MM.1S (cell line): ENCODE data around the gene ZNF697.

Experiments
- DNase-seq: peaks from one replicate; pipeline ENCODE4 v3.0.0-alpha.2; 2015
- H2AFZ ChIP-seq: fragments of 300-600 bp; sonication (generic); 2 replicates; pipeline ENCODE4 v1.6.0; 2016; ENCODE audit warnings: antibody characterized with exemption, low read length
- H3F3A ChIP-seq: fragments of 300-600 bp; sonication (generic); 2 replicates; pipeline ENCODE4 v1.6.1; 2016; ENCODE audit warnings: mild to moderate bottlenecking, antibody characterized with exemption, low read length, moderate library complexity, mixed read lengths; ENCODE audit not compliant: insufficient read depth
- H3K27ac ChIP-seq: fragments of 300-600 bp; sonication (generic); 2 replicates; pipeline ENCODE4 v1.5.1; 2016; ENCODE audit warnings: mild to moderate bottlenecking, low read length
- H3K27me3 ChIP-seq: fragments of 300-600 bp; sonication (generic); replicated peaks from 2 replicates; pipeline ENCODE4 v1.6.0; 2016; ENCODE audit warnings: low read length; ENCODE audit not compliant: insufficient read depth
- H3K36me3 ChIP-seq: fragments of 300-600 bp; sonication (generic); replicated peaks from 2 replicates; pipeline ENCODE4 v1.6.1; 2016; ENCODE audit warnings: mild to moderate bottlenecking, low read length, mixed read lengths; ENCODE audit not compliant: insufficient read depth
- H3K4me1 ChIP-seq: fragments of 300-600 bp; sonication (generic); 2 replicates; pipeline ENCODE4 v1.6.1; 2016; ENCODE audit warnings: low read length, mixed read lengths
- H3K4me2 ChIP-seq: fragments of 300-600 bp; sonication (generic); 2 replicates; pipeline ENCODE4 v1.6.0; 2016; ENCODE audit warnings: low read depth, low read length
- H3K4me3 ChIP-seq: fragments of 300-600 bp; sonication (generic); 2 replicates; pipeline ENCODE4 v1.5.1; 2016; ENCODE audit warnings: low read length, mixed read lengths
- H3K79me2 ChIP-seq: fragments of 300-600 bp; sonication (generic); 2 replicates; pipeline ENCODE4 v1.6.1; 2016; ENCODE audit warnings: mixed run types, low read length, mixed read lengths
- H3K9ac ChIP-seq: fragments of 300-600 bp; sonication (generic); 2 replicates; pipeline ENCODE4 v1.6.1; 2016; ENCODE audit warnings: low read length, mixed read lengths
- H3K9me2 ChIP-seq: fragments of 300-600 bp; sonication (generic); replicated peaks from 2 replicates; pipeline ENCODE4 v1.6.1; 2016; ENCODE audit warnings: mild to moderate bottlenecking, low read length, mixed read lengths; ENCODE audit not compliant: insufficient read depth
- H3K9me3 ChIP-seq: fragments of 300-600 bp; sonication (generic); replicated peaks from 2 replicates; pipeline ENCODE4 v1.6.1; 2016; ENCODE audit warnings: mild to moderate bottlenecking, low read length, mixed read lengths; ENCODE audit not compliant: insufficient read depth
- H4K20me1 ChIP-seq: fragments of 300-600 bp; sonication (generic); 2 replicates; pipeline ENCODE4 v1.6.1; 2016; ENCODE audit warnings: mild to moderate bottlenecking, low read length, moderate library complexity, mixed read lengths; ENCODE audit not compliant: insufficient read depth
- EZH2 ChIP-seq: fragments of 300-600 bp; sonication (generic); optimal IDR thresholded peaks from 2 replicates; pipeline ENCODE3; 2017; ENCODE audit warnings: low read depth, mild to moderate bottlenecking, antibody characterized with exemption, low read length, mixed read lengths
- EZH2phosphoT487 ChIP-seq: fragments of 300-600 bp; sonication (generic); IDR thresholded peaks from 2 replicates; pipeline ENCODE4 v1.6.1; 2018; ENCODE audit warnings: antibody characterized with exemption, low read length
- TF ChIP-seq, protein P1 (sequence below): fragments of 300-600 bp; sonication (generic); IDR thresholded peaks from 2 replicates; pipeline ENCODE4 v1.5.1; 2016; ENCODE audit warnings: antibody characterized with exemption, low read length, mixed read lengths

ZNF697 gene

DNA sequence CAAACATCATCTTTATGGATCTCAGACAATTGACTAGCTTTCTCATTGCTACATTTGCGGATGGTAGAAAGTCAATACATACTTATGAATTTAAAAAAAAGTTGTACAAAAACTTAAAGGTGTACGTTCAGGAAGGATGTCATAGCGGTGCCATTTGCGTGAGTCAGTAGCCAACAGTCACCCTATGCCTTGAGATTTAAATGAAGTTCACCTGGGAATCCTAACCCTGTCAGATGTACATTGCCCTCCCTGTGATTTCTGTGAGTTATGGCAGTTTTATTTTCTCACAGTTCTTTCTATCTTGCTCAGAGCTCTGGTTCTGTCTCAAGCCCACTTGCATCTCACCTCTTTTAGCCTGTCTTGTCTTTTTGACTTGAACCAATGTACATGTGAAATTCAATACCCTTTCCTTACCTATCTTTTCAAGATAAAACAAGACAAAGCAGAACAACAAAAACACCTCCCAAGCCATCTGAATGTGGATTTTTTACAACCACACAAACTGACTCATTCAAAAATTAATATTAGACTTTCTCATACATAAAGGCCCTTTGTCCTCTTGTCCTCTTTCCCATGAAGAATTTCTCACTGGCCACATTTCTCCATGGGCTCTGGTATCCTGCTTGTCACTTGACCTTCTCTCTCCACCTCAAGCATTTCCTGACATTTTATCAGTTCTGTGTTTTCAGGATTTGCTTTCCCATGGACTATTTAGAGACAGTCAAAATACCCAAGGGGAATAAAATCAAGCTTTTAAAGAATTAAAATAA is 25.3 kb upstream of the ZNF697 start:
- no peaks in the 10 kb centered on the region for H3K9me2 ChIP-seq
- peaks cover 20% of the 10 kb centered on the region for H3K4me1 ChIP-seq
- H3K79me2 ChIP-seq = no peaks in the 10 kb centered on the region
- no peak overlapping the region for H2AFZ ChIP-seq
- H4K20me1 ChIP-seq = no peaks in the 10 kb centered on the region
- H3K27ac ChIP-seq = no peak overlapping the region
- no peaks in the 10 kb centered on the region for H3F3A ChIP-seq
- DNase-seq = no peak
- no peak overlapping the region for H3K9ac ChIP-seq
- H3K4me2 ChIP-seq = no peak overlapping the region
- H3K27me3 ChIP-seq = no peaks in the 10 kb centered on the region
- H3K4me3 ChIP-seq = no peak overlapping the region
- no peaks in the 10 kb centered on the region for H3K9me3 ChIP-seq
- H3K36me3 ChIP-seq = no peaks in the 10 kb centered on the region
- no peak for TF ChIP-seq EZH2phosphoT487
- TF ChIP-seq, protein P1, sequence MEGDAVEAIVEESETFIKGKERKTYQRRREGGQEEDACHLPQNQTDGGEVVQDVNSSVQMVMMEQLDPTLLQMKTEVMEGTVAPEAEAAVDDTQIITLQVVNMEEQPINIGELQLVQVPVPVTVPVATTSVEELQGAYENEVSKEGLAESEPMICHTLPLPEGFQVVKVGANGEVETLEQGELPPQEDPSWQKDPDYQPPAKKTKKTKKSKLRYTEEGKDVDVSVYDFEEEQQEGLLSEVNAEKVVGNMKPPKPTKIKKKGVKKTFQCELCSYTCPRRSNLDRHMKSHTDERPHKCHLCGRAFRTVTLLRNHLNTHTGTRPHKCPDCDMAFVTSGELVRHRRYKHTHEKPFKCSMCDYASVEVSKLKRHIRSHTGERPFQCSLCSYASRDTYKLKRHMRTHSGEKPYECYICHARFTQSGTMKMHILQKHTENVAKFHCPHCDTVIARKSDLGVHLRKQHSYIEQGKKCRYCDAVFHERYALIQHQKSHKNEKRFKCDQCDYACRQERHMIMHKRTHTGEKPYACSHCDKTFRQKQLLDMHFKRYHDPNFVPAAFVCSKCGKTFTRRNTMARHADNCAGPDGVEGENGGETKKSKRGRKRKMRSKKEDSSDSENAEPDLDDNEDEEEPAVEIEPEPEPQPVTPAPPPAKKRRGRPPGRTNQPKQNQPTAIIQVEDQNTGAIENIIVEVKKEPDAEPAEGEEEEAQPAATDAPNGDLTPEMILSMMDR = no peak
- no peak for TF ChIP-seq EZH2

DNA sequence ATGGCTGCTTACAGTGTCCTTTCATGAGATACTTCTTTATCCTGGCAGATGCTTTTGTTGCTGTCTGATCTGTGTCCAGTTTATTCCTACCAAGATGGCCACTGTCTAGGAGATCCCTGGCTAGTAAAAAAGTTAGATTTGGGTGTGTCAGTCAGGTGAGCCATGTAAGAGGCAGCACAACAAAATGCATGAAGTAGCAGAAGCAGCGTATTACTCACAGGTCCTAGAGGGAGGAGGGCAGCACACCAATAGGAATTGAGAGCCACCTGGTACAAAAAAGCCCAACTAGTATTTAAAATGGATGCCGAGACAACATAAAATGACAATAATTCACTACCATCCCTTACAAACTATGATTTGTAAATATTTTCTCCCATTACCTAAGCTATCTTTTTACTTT is 22.8 kb upstream of the ZNF697 start:
- Histone ChIP-seq H3K4me1 (0 out of 2 replicates have a peak, but pooled peaks cover 3% of the 10 kb centered on the region), H3K4me2 (no peak overlapping the region), H3K9me3 (no peaks in the 10 kb centered on the region), H3K36me3 (no peaks in the 10 kb centered on the region), H3K27ac (no peak overlapping the region), H3K79me2 (no peaks in the 10 kb centered on the region), H3F3A (no peaks in the 10 kb centered on the region), H3K9ac (no peak overlapping the region), H4K20me1 (no peaks in the 10 kb centered on the region), H3K9me2 (no peaks in the 10 kb centered on the region), H3K27me3 (no peaks in the 10 kb centered on the region), H2AFZ (no peak overlapping the region), H3K4me3 (no peak overlapping the region)
- no peak for DNase-seq
- TF ChIP-seq EZH2phosphoT487 (no peak), EZH2 (no peak)
- TF ChIP-seq, protein P1 = no peak

DNA sequence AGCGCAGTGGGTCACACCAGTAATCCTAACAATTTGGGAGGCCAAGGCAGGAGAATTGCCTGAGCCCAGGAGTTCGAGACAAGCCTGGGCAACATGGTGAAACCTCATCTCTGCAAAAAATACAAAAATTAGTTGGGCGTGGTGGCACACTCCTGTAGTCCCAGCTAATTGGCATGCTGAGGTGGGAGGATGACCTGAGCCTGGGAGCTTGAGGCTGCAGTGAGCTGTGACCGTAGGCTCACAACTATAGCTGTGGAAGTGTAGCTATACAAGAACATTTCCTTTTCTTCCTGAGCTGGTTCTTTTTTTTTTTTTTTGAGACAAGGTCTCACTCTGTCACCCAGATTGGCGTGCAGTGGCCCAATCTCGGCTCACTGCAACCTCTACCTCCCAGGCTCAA is 19.1 kb upstream of the ZNF697 start:
- Histone ChIP-seq H3K9me2 (no peaks in the 10 kb centered on the region), H3K4me1 (peaks cover 9% of the 10 kb centered on the region), H2AFZ (no peak overlapping the region), H3K4me2 (no peak overlapping the region), H3F3A (no peaks in the 10 kb centered on the region), H3K27me3 (no peaks in the 10 kb centered on the region), H3K79me2 (no peaks in the 10 kb centered on the region), H4K20me1 (no peaks in the 10 kb centered on the region), H3K4me3 (no peak overlapping the region), H3K36me3 (no peaks in the 10 kb centered on the region), H3K27ac (no peak overlapping the region), H3K9ac (no peak overlapping the region), H3K9me3 (no peaks in the 10 kb centered on the region)
- DNase-seq = no peak
- TF ChIP-seq, protein P1 = no peak
- TF ChIP-seq EZH2 (no peak), EZH2phosphoT487 (no peak)
